HG02642 (cell line): ENCODE data around the gene TRIO.
A peak's percentile ranks its signal among the peaks of the same experiment; 100 is the strongest.

ENCODE experiments used
- ATAC-seq: cut with Tn5 transposase; IDR thresholded peaks from one replicate; pipeline ENCODE4 v1.9.1; 2021; ENCODE audit warnings: mild to moderate bottlenecking; ENCODE audit not compliant: unreplicated experiment, poor library complexity

TRIO gene

GRCh38 chr5:14121552-14121951 is 21.6 kb upstream of the TRIO start:
- ATAC-seq = no peak

- ATAC-seq = no peak
Observed at GRCh38 chr5:14122089-14122488, 21.1 kb upstream of the TRIO start.

GRCh38 chr5:14123551-14123950 is 19.6 kb upstream of the TRIO start:
- no peak for ATAC-seq

GRCh38 chr5:14123974-14124482 is 19.1 kb upstream of the TRIO start:
- no peak for ATAC-seq

- no peak for ATAC-seq
Observed at GRCh38 chr5:14125262-14125661, 17.9 kb upstream of the TRIO start.

- ATAC-seq = no peak
Observed at GRCh38 chr5:14127587-14127986, 15.6 kb upstream of the TRIO start.

- ATAC-seq = no peak
Observed at GRCh38 chr5:14128079-14128478, 15.1 kb upstream of the TRIO start.

- no peak for ATAC-seq
Observed at GRCh38 chr5:14129123-14129522, 14.0 kb upstream of the TRIO start.

GRCh38 chr5:14131855-14132503 is 11.2 kb upstream of the TRIO start:
- no peak for ATAC-seq

- ATAC-seq = no peak
Observed at GRCh38 chr5:14133394-14133793, 9.7 kb upstream of the TRIO start.

- ATAC-seq = no peak
Observed at GRCh38 chr5:14134083-14134482, 9.1 kb upstream of the TRIO start.

GRCh38 chr5:14134771-14135170 is 8.4 kb upstream of the TRIO start:
- no peak for ATAC-seq

- no peak for ATAC-seq
Observed at GRCh38 chr5:14135621-14136020, 7.5 kb upstream of the TRIO start.

- no peak for ATAC-seq
Observed at GRCh38 chr5:14136228-14136627, 6.9 kb upstream of the TRIO start.

GRCh38 chr5:14138608-14139540 is 4.3 kb upstream of the TRIO start:
- ATAC-seq = no peak

GRCh38 chr5:14141764-14142163 is 1.4 kb upstream of the TRIO start:
- ATAC-seq = no peak

- ATAC-seq = peak; percentile 11
Observed at GRCh38 chr5:14142202-14142826, 828 bp upstream of the TRIO start.

- peak; percentile 17 for ATAC-seq
Observed at GRCh38 chr5:14143546-14143840, 351 bp downstream of the TRIO start.

GRCh38 chr5:14143841-14144585 is 871 bp downstream of the TRIO start:
- peak; percentile 18 for ATAC-seq

- peak; percentile 42 for ATAC-seq
Observed at GRCh38 chr5:14144586-14145434, 1.7 kb downstream of the TRIO start.
